Measurements from ENCODE around the gene CPVL. TPM values are rescaled to one million over a fixed set of nuclear protein-coding genes. Genes with fewer than 3 reads are reported as not detected.

Gene CPVL
- total and polyA plus RNA-seq, 11 donors, result 68.8 to 247 (median 134) TPM

GRCh38 chr7:29033584-29033983, 112.8 kb downstream of the CPVL start:
- peaks cover 0 to 16% (median 0%) of the 10 kb centered on the region in 9 donors for H3K36me3 ChIP-seq
- no peak for DNase-seq
- H3K27ac ChIP-seq, result peak overlapping the region in 1 of 12 donors; percentile 19
- peaks cover 0 to 33% (median 11%) of the 10 kb centered on the region in 12 donors for H3K4me1 ChIP-seq
- intact Hi-C loops (cut with DNase I), result loop anchor here in 1 of 10 donors (10.0 kb wide), 1 partner anchor 51 kb away; no protein-coding TSS in a partner anchor
- TF ChIP-seq CTCF (IDR thresholded peaks at IDR 0.05) (no peak), POLR2A (IDR thresholded peaks at IDR 0.05) (no peak)
- no peak overlapping the region for H3K4me3 ChIP-seq
- no peaks in the 10 kb centered on the region for H3K9me3 ChIP-seq
- WGBS, 4 donors, result 78 to 80% (median 79%) methylated on average over 2 of the region's 2 CpGs
- H3K27me3 ChIP-seq, result no peaks in the 10 kb centered on the region
- peak in 3 of 4 donors; percentile 35 to 65 (median 45) for ATAC-seq

- 92 to 99% (median 95%) methylated on average over 4 of the region's 4 CpGs for WGBS, 4 donors
- intact Hi-C loops (cut with DNase I), result loop anchor here in 1 of 10 donors (10.0 kb wide), 1 partner anchor 53 kb away; no protein-coding TSS in a partner anchor
- no peak overlapping the region for H3K27ac ChIP-seq
- no peak overlapping the region for H3K4me3 ChIP-seq
- DNase-seq, result no peak
- H3K9me3 ChIP-seq, result peaks cover 0 to 10% (median 1%) of the 10 kb centered on the region in 12 donors
- no peak for TF ChIP-seq CTCF (IDR thresholded peaks at IDR 0.05)
- no peak for TF ChIP-seq POLR2A (IDR thresholded peaks at IDR 0.05)
- H3K36me3 ChIP-seq, result peaks cover 0 to 16% (median 0%) of the 10 kb centered on the region in 9 donors
- ATAC-seq, result no peak
- H3K27me3 ChIP-seq, result no peaks in the 10 kb centered on the region
- H3K4me1 ChIP-seq, result peaks cover 0 to 27% (median 7%) of the 10 kb centered on the region in 12 donors
Measured at GRCh38 chr7:29032146-29032545, 114.2 kb downstream of the CPVL start.

- Histone ChIP-seq H3K27ac (no peak overlapping the region), H3K4me3 (no peak overlapping the region), H3K9me3 (peaks cover 0 to 23% (median 5%) of the 10 kb centered on the region in 12 donors), H3K27me3 (no peaks in the 10 kb centered on the region), H3K36me3 (peaks cover 0 to 16% (median 0%) of the 10 kb centered on the region in 9 donors), H3K4me1 (peaks cover 0 to 24% (median 7%) of the 10 kb centered on the region in 12 donors)
- intact Hi-C loops (cut with DNase I), result loop anchor here in 1 of 10 donors (10.0 kb wide), 1 partner anchor 54 kb away; no protein-coding TSS in a partner anchor
- no peak for DNase-seq
- WGBS, 4 donors, result 91 to 97% (median 95%) methylated on average over 3 of the region's 3 CpGs
- TF ChIP-seq CTCF (IDR thresholded peaks at IDR 0.05) (no peak), POLR2A (IDR thresholded peaks at IDR 0.05) (no peak)
- ATAC-seq, result no peak
Measured at GRCh38 chr7:29030781-29031275, 115.5 kb downstream of the CPVL start.

- TF ChIP-seq CTCF (IDR thresholded peaks at IDR 0.05) (no peak), POLR2A (IDR thresholded peaks at IDR 0.05) (no peak)
- H3K4me1 ChIP-seq, result peaks cover 0 to 28% (median 11%) of the 10 kb centered on the region in 12 donors
- no peaks in the 10 kb centered on the region for H3K27me3 ChIP-seq
- WGBS, 4 donors, result 88 to 100% (median 96%) methylated on average over 5 to 6 of the region's 6 CpGs
- no peak overlapping the region for H3K4me3 ChIP-seq
- intact Hi-C loops (cut with DNase I), result loop anchor here in 1 of 10 donors (10.0 kb wide), 1 partner anchor 62 kb away; no protein-coding TSS in a partner anchor
- H3K9me3 ChIP-seq, result peaks cover 0 to 54% (median 21%) of the 10 kb centered on the region in 12 donors
- peaks cover 0 to 6% (median 0%) of the 10 kb centered on the region in 9 donors for H3K36me3 ChIP-seq
- ATAC-seq (peak in 1 of 4 donors; percentile 41), DNase-seq (no peak)
- H3K27ac ChIP-seq, result no peak overlapping the region
Measured at GRCh38 chr7:29022291-29022988, 123.9 kb downstream of the CPVL start.

All from heart left ventricle (tissue), 16 donors.